Measurements from ENCODE around the gene KDF1. TPM values are rescaled to one million over a fixed set of nuclear protein-coding genes. Genes with fewer than 3 reads are reported as not detected.

The KDF1 gene
- total and polyA plus RNA-seq, 4 donors, result 1.0 to 4.6 (median 1.8) TPM

GRCh38 chr1:26970810-26971209 lies 10.5 kb upstream of the KDF1 start:
- H3K9ac ChIP-seq (ENCODE audit: low read depth in 1 of 2, low read length in 2 of 2), result no peak overlapping the region
- peaks cover 0 to 7% (median 4%) of the 10 kb centered on the region in 4 donors for H3K4me1 ChIP-seq (ENCODE audit: control insufficient read depth in 4 of 4, insufficient read depth in 4 of 4, low read length in 3 of 4)
- no peaks in the 10 kb centered on the region for H3K9me3 ChIP-seq (ENCODE audit: control insufficient read depth in 4 of 4, low read length in 3 of 4)
- no peak for TF ChIP-seq HNF4G (IDR thresholded peaks at IDR 0.05)
- no peak for TF ChIP-seq RXRA (IDR thresholded peaks at IDR 0.05)
- TF ChIP-seq FOXA2 (IDR thresholded peaks at IDR 0.05), result no peak
- TF ChIP-seq GABPA (IDR thresholded peaks at IDR 0.05 in 1 of 2, conservative IDR thresholded peaks at IDR 0.05 in 1 of 2), result no peak
- no peak for TF ChIP-seq JUND (IDR thresholded peaks at IDR 0.05)
- TF ChIP-seq NR2F2 (IDR thresholded peaks at IDR 0.05), result no peak
- no peak for TF ChIP-seq CTCF (IDR thresholded peaks at IDR 0.05; ENCODE audit: low read depth, low read length, missing input control)
- TF ChIP-seq RAD21 (IDR thresholded peaks at IDR 0.05), result no peak
- TF ChIP-seq REST (IDR thresholded peaks at IDR 0.05), result no peak
- no peak for TF ChIP-seq EGR1 (IDR thresholded peaks at IDR 0.05; ENCODE audit: low read depth in 2 of 2)
- no peak for TF ChIP-seq ZBTB33 (IDR thresholded peaks at IDR 0.05)
- TF ChIP-seq MAX (IDR thresholded peaks at IDR 0.05), result no peak
- TF ChIP-seq YY1 (IDR thresholded peaks at IDR 0.05), result no peak
- TF ChIP-seq SP1 (IDR thresholded peaks at IDR 0.05), result no peak
- no peak for TF ChIP-seq HNF4A (conservative IDR thresholded peaks at IDR 0.05)
- TF ChIP-seq TAF1 (conservative IDR thresholded peaks at IDR 0.05), result no peak
- no peak for TF ChIP-seq FOXA1 (IDR thresholded peaks at IDR 0.05)
- no peak for TF ChIP-seq ATF3 (IDR thresholded peaks at IDR 0.05)
- no peak overlapping the region for H3K4me3 ChIP-seq (ENCODE audit: low read depth in 1 of 3, low read length in 3 of 3)
- DNase-seq (ENCODE audit: low spot score), result no peak
- no peak overlapping the region for H3K27ac ChIP-seq (ENCODE audit: low read depth in 1 of 2, low read length in 2 of 2)
- no peaks in the 10 kb centered on the region for H3K36me3 ChIP-seq (ENCODE audit: control insufficient read depth in 4 of 4, insufficient read depth in 3 of 4, low read depth in 1 of 4, low read length in 3 of 4)
- WGBS, result 70% methylated on average over 7 of the region's 7 CpGs
- no peaks in the 10 kb centered on the region for H3K27me3 ChIP-seq (ENCODE audit: control insufficient read depth in 4 of 4, insufficient read depth in 4 of 4, low read length in 3 of 4)
